SK-N-SH treated with all-trans-retinoic acid at 6 μM for 48 hours (cell line): Measurements from ENCODE around the gene SKIC2.

Experiments
- ATAC-seq: fragments of 200-7000 bp; cut with Tn5 transposase; 3 replicates; pipeline ENCODE4 v1.9.1; 2020; ENCODE audit warnings: mild to moderate bottlenecking, moderate library complexity
- ARNTL ChIP-seq: fragments of 450-650 bp; formaldehyde crosslinking; IDR thresholded peaks from 2 replicates; pipeline ENCODE4 v1.5.0; 2020; ENCODE audit warnings: low read depth, mild to moderate bottlenecking, moderate library complexity, borderline replicate concordance
- BACH2 ChIP-seq: fragments of 250-450 bp; sonication (Bioruptor Pico); IDR thresholded peaks from 2 replicates; pipeline ENCODE4 v1.9.0; 2021; ENCODE audit warnings: mild to moderate bottlenecking, borderline replicate concordance
- CREB5 ChIP-seq: fragments of 250-450 bp; sonication (Bioruptor Pico); IDR thresholded peaks from 2 replicates; pipeline ENCODE4 v1.5.1; 2020; ENCODE audit warnings: low read depth, mild to moderate bottlenecking, moderate library complexity
- CSDC2 ChIP-seq: fragments of 250-450 bp; sonication (Bioruptor Pico); IDR thresholded peaks from 2 replicates; pipeline ENCODE4 v1.5.0; 2020; ENCODE audit warnings: mild to moderate bottlenecking, moderate library complexity
- CSRNP3 ChIP-seq: fragments of 250-450 bp; sonication (Bioruptor Pico); IDR thresholded peaks from 2 replicates; pipeline ENCODE4 v1.5.1; 2021; ENCODE audit warnings: mild to moderate bottlenecking, moderate library complexity
- ESRRG ChIP-seq: fragments of 250-450 bp; sonication (Bioruptor Pico); IDR thresholded peaks from 2 replicates; pipeline ENCODE4 v1.6.1; 2021; ENCODE audit warnings: mild to moderate bottlenecking
- GLIS3 ChIP-seq: fragments of 250-450 bp; sonication (Bioruptor Pico); IDR thresholded peaks from 2 replicates; pipeline ENCODE4 v1.5.0; 2020; ENCODE audit warnings: mild to moderate bottlenecking, moderate library complexity
- ISL1 ChIP-seq: fragments of 250-450 bp; sonication (Bioruptor Pico); IDR thresholded peaks from 2 replicates; pipeline ENCODE4 v2.1.2; 2022; ENCODE audit warnings: mild to moderate bottlenecking, moderate library complexity
- OSR1 ChIP-seq: fragments of 250-450 bp; sonication (Bioruptor Pico); IDR thresholded peaks from 2 replicates; pipeline ENCODE4 v1.8.0; 2022; ENCODE audit warnings: moderate library complexity, mild to moderate bottlenecking, inconsistent platforms
- PATZ1 ChIP-seq: fragments of 250-450 bp; sonication (Bioruptor Pico); IDR thresholded peaks from 2 replicates; pipeline ENCODE4 v1.8.0; 2020; ENCODE audit warnings: mild to moderate bottlenecking, moderate library complexity, borderline replicate concordance
- POU6F1 ChIP-seq: fragments of 250-450 bp; sonication (Bioruptor Pico); IDR thresholded peaks from 2 replicates; pipeline ENCODE4 v1.8.0; 2021; ENCODE audit warnings: low read depth, mild to moderate bottlenecking, moderate library complexity, borderline replicate concordance
- PPARA ChIP-seq: fragments of 250-450 bp; sonication (Bioruptor Pico); IDR thresholded peaks from 2 replicates; pipeline ENCODE4 v1.5.0; 2020; ENCODE audit warnings: mild to moderate bottlenecking, borderline replicate concordance
- RARB ChIP-seq: fragments of 250-450 bp; sonication (Bioruptor Pico); IDR thresholded peaks from 2 replicates; pipeline ENCODE4 v1.8.0; 2021; ENCODE audit warnings: mild to moderate bottlenecking, moderate library complexity
- SNAI2 ChIP-seq: fragments of 250-450 bp; sonication (Bioruptor Pico); IDR thresholded peaks from 2 replicates; pipeline ENCODE4 v1.5.0; 2020; ENCODE audit warnings: mild to moderate bottlenecking, moderate library complexity
- TCF4 ChIP-seq: fragments of 250-450 bp; sonication (Bioruptor Pico); IDR thresholded peaks from 2 replicates; pipeline ENCODE4 v1.8.0; 2021; ENCODE audit warnings: mild to moderate bottlenecking, moderate library complexity, borderline replicate concordance
- TOX ChIP-seq: fragments of 250-450 bp; sonication (Bioruptor Pico); IDR thresholded peaks from 2 replicates; pipeline ENCODE4 v1.8.0; 2021; ENCODE audit warnings: mild to moderate bottlenecking, moderate library complexity, borderline replicate concordance
- ZC3H10 ChIP-seq: fragments of 250-450 bp; sonication (Bioruptor Pico); IDR thresholded peaks from 2 replicates; pipeline ENCODE4 v1.5.1; 2021; ENCODE audit warnings: mild to moderate bottlenecking, moderate library complexity
- ZFP3 ChIP-seq: fragments of 250-450 bp; sonication (Bioruptor Pico); IDR thresholded peaks from 2 replicates; pipeline ENCODE4 v1.5.0; 2020; ENCODE audit warnings: mild to moderate bottlenecking, moderate library complexity
- ZFP30 ChIP-seq: fragments of 450-650 bp; formaldehyde crosslinking; IDR thresholded peaks from 2 replicates; pipeline ENCODE4 v1.5.0; 2022; ENCODE audit warnings: mild to moderate bottlenecking, moderate library complexity
- ZNF565 ChIP-seq: fragments of 450-650 bp; formaldehyde crosslinking; conservative IDR thresholded peaks from 2 replicates; pipeline ENCODE4 v1.5.0; 2020; ENCODE audit warnings: low read depth, mild to moderate bottlenecking, moderate library complexity
- ZNF70 ChIP-seq: fragments of 450-650 bp; formaldehyde crosslinking; IDR thresholded peaks from 2 replicates; pipeline ENCODE4 v1.5.0; 2020; ENCODE audit warnings: mild to moderate bottlenecking, moderate library complexity
- ZNF8 ChIP-seq: fragments of 450-650 bp; formaldehyde crosslinking; IDR thresholded peaks from 2 replicates; pipeline ENCODE4 v1.5.0; 2020; ENCODE audit warnings: mild to moderate bottlenecking, moderate library complexity

The SKIC2 gene

GRCh38 chr6:31915756-31916155 lies 43.2 kb upstream of the SKIC2 start:
- no peak for TF ChIP-seq ZNF70
- no peak for ATAC-seq

GRCh38 chr6:31918069-31918720 lies 40.8 kb upstream of the SKIC2 start:
- ATAC-seq, result no peak
- TF ChIP-seq ZNF70 (no peak), PPARA (CRISPR knock-in tag) (no peak), CSDC2 (CRISPR knock-in tag) (no peak), BACH2 (CRISPR knock-in tag) (no peak), TCF4 (CRISPR knock-in tag) (no peak), ZFP30 (CRISPR knock-in tag) (no peak), CREB5 (CRISPR knock-in tag) (no peak), GLIS3 (CRISPR knock-in tag) (no peak), ARNTL (CRISPR knock-in tag) (no peak), PATZ1 (no peak), ZC3H10 (CRISPR knock-in tag) (no peak), ISL1 (CRISPR knock-in tag) (no peak), SNAI2 (no peak), ZFP3 (CRISPR knock-in tag) (no peak), CSRNP3 (CRISPR knock-in tag) (no peak), OSR1 (no peak)

- TF ChIP-seq POU6F1 (no peak), TOX (no peak), BACH2 (CRISPR knock-in tag) (no peak), SNAI2 (no peak), ZNF565 (no peak), ZNF8 (CRISPR knock-in tag) (no peak), ESRRG (CRISPR knock-in tag) (no peak), ZNF70 (no peak), PATZ1 (no peak), RARB (CRISPR knock-in tag) (no peak), PPARA (CRISPR knock-in tag) (no peak), GLIS3 (CRISPR knock-in tag) (no peak), CREB5 (CRISPR knock-in tag) (no peak)
- no peak for ATAC-seq
Observed at GRCh38 chr6:31919624-31920303, 39.2 kb upstream of the SKIC2 start.
